Activated naive CD8-positive, alpha-beta T cell treated with anti-CD3 and anti-CD28 coated beads, Interleukin-2, amount 50 U/mL, for 24 hours (primary cell): Measurements from ENCODE around the gene EIF6.

Experiments
- ATAC-seq: fragments of 150-1000 bp; cut with Tn5 transposase; one replicate; pipeline ENCODE4 v1.10.0; 2021
- DNase-seq: peaks from one replicate; pipeline ENCODE4 v3.0.0; 2021
- H3K27ac Mint-ChIP-seq: one replicate; pipeline ENCODE4 v1.8.0; 2021; ENCODE audit warnings: mild to moderate bottlenecking, mixed read lengths
- H3K27me3 Mint-ChIP-seq: one replicate; pipeline ENCODE4 v1.8.0; 2021; ENCODE audit warnings: mixed read lengths
- H3K36me3 Mint-ChIP-seq: one replicate; pipeline ENCODE4 v1.8.0; 2021; ENCODE audit warnings: low read depth, mixed read lengths
- H3K4me1 Mint-ChIP-seq: one replicate; pipeline ENCODE4 v1.8.0; 2021; ENCODE audit warnings: mixed read lengths
- H3K4me3 Mint-ChIP-seq: one replicate; pipeline ENCODE4 v1.8.0; 2021; ENCODE audit warnings: mild to moderate bottlenecking, moderate library complexity, mixed read lengths
- H3K9me3 Mint-ChIP-seq: one replicate; pipeline ENCODE4 v1.8.0; 2021; ENCODE audit warnings: mixed read lengths

EIF6 gene

GRCh38 chr20:35283441-35284266 lies 918 bp downstream of the EIF6 start:
- peaks cover 38% of the 10 kb centered on the region for H3K36me3 Mint-ChIP-seq
- peaks cover 33% of the 10 kb centered on the region for H3K4me1 Mint-ChIP-seq
- ATAC-seq (peak; percentile 4), DNase-seq (no peak)
- H3K9me3 Mint-ChIP-seq = no peaks in the 10 kb centered on the region
- peak overlapping the region; percentile 92 for H3K4me3 Mint-ChIP-seq
- H3K27ac Mint-ChIP-seq = peak overlapping the region; percentile 91
- no peaks in the 10 kb centered on the region for H3K27me3 Mint-ChIP-seq

- DNase-seq (no peak), ATAC-seq (no peak)
- Mint-ChIP-seq H3K9me3 (no peaks in the 10 kb centered on the region), H3K4me1 (peaks cover 45% of the 10 kb centered on the region), H3K36me3 (peaks cover 49% of the 10 kb centered on the region), H3K27ac (no peak overlapping the region), H3K4me3 (no peak overlapping the region), H3K27me3 (no peaks in the 10 kb centered on the region)
These were observed 3.0 kb downstream of the EIF6 start for GRCh38 chr20:35281506-35282101.

- H3K36me3 Mint-ChIP-seq = peaks cover 49% of the 10 kb centered on the region
- no peaks in the 10 kb centered on the region for H3K9me3 Mint-ChIP-seq
- peaks cover 41% of the 10 kb centered on the region for H3K4me1 Mint-ChIP-seq
- peak overlapping the region; percentile 21 for H3K27ac Mint-ChIP-seq
- no peak for ATAC-seq
- no peaks in the 10 kb centered on the region for H3K27me3 Mint-ChIP-seq
- H3K4me3 Mint-ChIP-seq = no peak overlapping the region
- no peak for DNase-seq
These were observed 4.0 kb downstream of the EIF6 start for GRCh38 chr20:35280523-35280922.

GRCh38 chr20:35279533-35280174 lies 4.9 kb downstream of the EIF6 start:
- DNase-seq (no peak), ATAC-seq (no peak)
- Mint-ChIP-seq H3K27me3 (no peaks in the 10 kb centered on the region), H3K9me3 (no peaks in the 10 kb centered on the region), H3K4me3 (no peak overlapping the region), H3K27ac (peak overlapping the region; percentile 21), H3K36me3 (peaks cover 49% of the 10 kb centered on the region), H3K4me1 (peaks cover 35% of the 10 kb centered on the region)

- Mint-ChIP-seq H3K9me3 (no peaks in the 10 kb centered on the region), H3K4me1 (peaks cover 34% of the 10 kb centered on the region), H3K27me3 (no peaks in the 10 kb centered on the region), H3K36me3 (peaks cover 49% of the 10 kb centered on the region), H3K4me3 (no peak overlapping the region), H3K27ac (peak overlapping the region; percentile 74)
- ATAC-seq = no peak
- no peak for DNase-seq
These were observed 5.5 kb downstream of the EIF6 start for GRCh38 chr20:35279040-35279439.

GRCh38 chr20:35277531-35278395 lies 6.8 kb downstream of the EIF6 start, which contains the start of gene MMP24OS:
Gene MMP24OS (minus strand): TSS chr20:35278122. CDS start chr20:35277929, 193 bp downstream.
- H3K27me3 Mint-ChIP-seq = no peaks in the 10 kb centered on the region
- peaks cover 26% of the 10 kb centered on the region for H3K4me1 Mint-ChIP-seq
- ATAC-seq (peak; percentile 96), DNase-seq (peak; percentile 92)
- H3K4me3 Mint-ChIP-seq = peak within 1 kb of the TSS; percentile 97
- H3K9me3 Mint-ChIP-seq = no peaks in the 10 kb centered on the region
- H3K36me3 Mint-ChIP-seq = peaks cover 40% of the 10 kb centered on the region
- H3K27ac Mint-ChIP-seq = peak within 1 kb of the TSS; percentile 95

- H3K36me3 Mint-ChIP-seq = peaks cover 36% of the 10 kb centered on the region
- H3K4me1 Mint-ChIP-seq = peaks cover 22% of the 10 kb centered on the region
- peak overlapping the region; percentile 97 for H3K4me3 Mint-ChIP-seq
- H3K27ac Mint-ChIP-seq = peak overlapping the region; percentile 95
- H3K27me3 Mint-ChIP-seq = no peaks in the 10 kb centered on the region
- ATAC-seq (no peak), DNase-seq (no peak)
- H3K9me3 Mint-ChIP-seq = no peaks in the 10 kb centered on the region
These were observed 7.4 kb downstream of the EIF6 start for GRCh38 chr20:35277127-35277526.

- Mint-ChIP-seq H3K36me3 (peaks cover 30% of the 10 kb centered on the region), H3K4me3 (peak overlapping the region; percentile 97), H3K27ac (peak overlapping the region; percentile 59), H3K4me1 (peaks cover 18% of the 10 kb centered on the region), H3K9me3 (no peaks in the 10 kb centered on the region), H3K27me3 (no peaks in the 10 kb centered on the region)
- DNase-seq (no peak), ATAC-seq (no peak)
These were observed 8.2 kb downstream of the EIF6 start for GRCh38 chr20:35276408-35276807.

GRCh38 chr20:35275741-35276251 lies 8.8 kb downstream of the EIF6 start:
- peaks cover 18% of the 10 kb centered on the region for H3K4me1 Mint-ChIP-seq
- no peaks in the 10 kb centered on the region for H3K27me3 Mint-ChIP-seq
- H3K9me3 Mint-ChIP-seq = no peaks in the 10 kb centered on the region
- no peak for ATAC-seq
- peak overlapping the region; percentile 59 for H3K27ac Mint-ChIP-seq
- H3K4me3 Mint-ChIP-seq = no peak overlapping the region
- H3K36me3 Mint-ChIP-seq = peaks cover 28% of the 10 kb centered on the region
- no peak for DNase-seq

- DNase-seq (no peak), ATAC-seq (no peak)
- Mint-ChIP-seq H3K27ac (no peak overlapping the region), H3K4me3 (no peak overlapping the region), H3K4me1 (peaks cover 14% of the 10 kb centered on the region), H3K9me3 (no peaks in the 10 kb centered on the region), H3K36me3 (peaks cover 18% of the 10 kb centered on the region), H3K27me3 (no peaks in the 10 kb centered on the region)
These were observed 10.1 kb downstream of the EIF6 start for GRCh38 chr20:35274172-35275092.

- no peak overlapping the region for H3K27ac Mint-ChIP-seq
- no peak for ATAC-seq
- H3K36me3 Mint-ChIP-seq = peaks cover 12% of the 10 kb centered on the region
- peaks cover 14% of the 10 kb centered on the region for H3K4me1 Mint-ChIP-seq
- no peak for DNase-seq
- no peaks in the 10 kb centered on the region for H3K27me3 Mint-ChIP-seq
- no peaks in the 10 kb centered on the region for H3K9me3 Mint-ChIP-seq
- H3K4me3 Mint-ChIP-seq = no peak overlapping the region
These were observed 11.0 kb downstream of the EIF6 start for GRCh38 chr20:35273449-35274171.

GRCh38 chr20:35271904-35272303 lies 12.7 kb downstream of the EIF6 start:
- H3K27ac Mint-ChIP-seq = no peak overlapping the region
- H3K4me3 Mint-ChIP-seq = no peak overlapping the region
- peaks cover 3% of the 10 kb centered on the region for H3K4me1 Mint-ChIP-seq
- no peaks in the 10 kb centered on the region for H3K27me3 Mint-ChIP-seq
- DNase-seq (no peak), ATAC-seq (no peak)
- H3K36me3 Mint-ChIP-seq = peaks cover 2% of the 10 kb centered on the region
- H3K9me3 Mint-ChIP-seq = no peaks in the 10 kb centered on the region
